ENCODE results near the gene CD86.
"Not testable (repeated sequence)": the region's sequence is repeated elsewhere in the genome, so short reads cannot be mapped to it uniquely, and the experiment has no call there.

The CD86 gene

DNA sequence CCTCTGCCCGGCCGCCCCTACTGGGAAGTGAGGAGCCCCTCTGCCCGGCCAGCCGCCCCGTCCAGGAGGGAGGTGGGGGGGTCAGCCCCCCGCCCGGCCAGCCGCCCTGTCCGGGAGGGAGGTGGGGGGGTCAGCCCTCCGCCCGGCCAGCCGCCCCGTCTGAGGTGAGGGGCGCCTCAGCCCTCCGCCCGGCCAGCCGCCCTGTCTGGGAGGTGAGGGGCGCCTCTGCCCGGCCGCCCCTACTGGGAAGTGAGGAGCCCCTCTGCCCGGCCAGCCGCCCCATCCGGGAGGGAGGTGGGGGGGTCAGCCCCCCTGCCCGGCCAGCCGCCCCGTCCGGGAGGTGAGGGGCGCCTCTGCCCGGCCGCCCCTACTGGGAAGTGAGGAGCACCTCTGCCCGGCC lies 109.8 kb downstream of the CD86 start:
- DNase-seq (ENCODE audit: low read depth): not testable (repeated sequence)

DNA sequence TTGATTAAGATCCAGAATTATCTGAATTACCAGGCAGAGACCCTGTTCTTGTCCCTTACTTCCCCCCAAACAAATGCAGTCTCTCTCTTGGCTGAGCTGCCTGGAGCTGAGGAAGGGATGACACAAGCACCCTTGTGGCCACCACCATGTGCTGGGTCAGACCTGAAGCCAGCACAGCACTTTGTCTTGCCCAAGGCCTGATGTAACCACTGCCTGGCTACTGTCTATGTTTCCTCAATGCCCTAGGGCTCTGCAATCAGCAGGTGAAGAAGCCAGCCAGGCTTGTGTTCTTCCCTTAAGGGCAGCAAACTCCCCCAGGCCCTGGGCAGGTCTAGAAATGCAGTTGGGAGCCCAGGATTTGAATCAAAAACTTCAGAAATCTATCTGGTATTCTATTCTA lies 112.5 kb downstream of the CD86 start:
- DNase-seq (ENCODE audit: low read depth): no peak

DNA sequence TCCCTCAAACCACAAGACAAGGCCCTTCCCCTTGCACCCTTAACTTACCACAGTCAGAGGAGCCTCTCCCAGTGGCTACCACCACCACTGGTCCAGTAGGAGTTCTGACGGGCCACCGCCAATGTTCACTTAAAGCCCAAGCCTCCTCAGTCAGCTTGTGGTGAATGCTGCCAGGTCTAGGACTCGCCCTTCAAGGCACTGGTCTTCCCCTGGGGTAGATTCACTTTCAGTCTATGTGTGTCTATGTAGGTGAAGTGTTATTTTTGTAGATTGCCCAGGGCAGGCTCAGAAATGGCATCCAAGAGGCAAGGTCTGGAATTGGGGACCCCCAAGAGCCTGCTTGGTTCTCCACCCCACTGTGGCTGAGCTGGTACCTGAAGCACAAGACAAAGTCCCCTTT lies 112.9 kb downstream of the CD86 start:
- DNase-seq (ENCODE audit: low read depth): no peak

DNA sequence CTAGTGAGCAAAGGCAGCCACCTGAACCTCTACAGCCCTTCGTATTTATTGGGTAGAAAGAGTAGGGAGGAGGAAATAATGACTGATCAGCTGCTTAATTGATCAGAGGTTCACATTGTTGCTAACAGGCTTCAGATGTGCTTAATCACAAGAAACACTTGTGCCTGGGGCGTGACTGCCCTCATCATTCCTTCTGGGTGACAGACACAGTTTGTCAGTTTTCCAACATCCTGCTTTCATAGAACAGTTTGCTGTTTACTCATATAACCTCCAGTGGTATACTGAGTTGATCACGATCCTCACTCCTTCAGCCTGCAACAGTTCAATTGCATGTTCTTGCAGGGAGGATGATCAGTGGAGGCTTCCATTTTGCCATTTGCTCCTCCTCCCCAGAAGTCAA lies 114.7 kb downstream of the CD86 start:
- DNase-seq (ENCODE audit: low read depth): no peak

Measured in activated T-helper 9 cell treated with anti-CD3 and anti-CD28 coated beads, Interleukin-2, amount 50 U/mL, for 16 hours (primary cell).